HG02798 (cell line): ENCODE results near the gene SPSB3.

Experiments
- ATAC-seq: cut with Tn5 transposase; IDR thresholded peaks from one replicate; pipeline ENCODE4 v1.9.1; 2021; ENCODE audit warnings: mild to moderate bottlenecking; ENCODE audit not compliant: unreplicated experiment, poor library complexity

The SPSB3 gene

DNA sequence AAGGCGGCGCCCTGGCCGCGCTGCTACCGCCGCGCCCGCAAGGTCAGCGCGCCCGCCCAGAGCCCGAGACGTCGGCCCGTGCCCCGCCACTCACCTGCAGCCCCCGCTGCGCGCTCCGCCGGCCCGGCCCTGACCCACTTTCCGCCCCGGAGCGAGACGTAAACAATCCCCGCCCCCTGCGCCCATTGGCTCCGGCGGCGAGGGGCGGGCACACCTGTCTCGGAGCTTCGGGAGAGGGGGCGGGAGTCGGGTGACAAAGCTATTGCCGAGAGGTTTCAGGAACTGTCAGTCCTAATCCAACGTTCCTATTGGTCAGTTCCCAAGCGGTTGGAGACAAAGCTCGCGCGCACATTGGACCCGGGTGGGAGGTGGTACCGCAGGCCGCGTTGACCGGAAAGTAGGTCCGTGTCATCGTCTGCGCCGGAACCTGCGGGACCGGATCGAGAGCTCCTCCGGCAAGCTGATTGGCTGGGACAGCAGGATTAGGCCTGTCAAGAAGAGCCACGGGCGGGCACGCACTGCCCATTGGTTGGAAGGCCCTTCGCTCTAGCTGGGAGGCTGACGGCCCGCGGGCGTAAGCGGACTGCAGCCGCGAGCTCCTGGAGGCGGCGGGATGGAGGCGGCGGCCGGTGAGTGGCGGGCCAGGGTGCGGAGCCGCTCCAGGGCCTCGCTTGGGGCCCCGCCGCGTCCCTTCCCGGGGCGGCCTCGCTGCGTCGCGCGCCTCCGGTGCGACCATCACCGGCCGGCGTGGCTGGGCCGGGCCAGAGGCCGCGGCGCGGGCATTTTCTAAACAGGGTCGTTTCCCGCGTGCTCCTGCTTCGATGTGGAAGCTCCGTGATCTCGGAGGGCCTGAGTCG lies at the start of gene SPSB3, which contains the start of gene NUBP2:
SPSB3 (minus strand) TSS at position 164 of the 857 bp plus-strand sequence. CDS start 1,088 bp downstream, outside the sequence.
NUBP2 (plus strand) TSS at position 553 of the 857 bp plus-strand sequence; CDS start at position 614, 61 bp downstream.
- peak; percentile 88 for ATAC-seq

- no peak for ATAC-seq
These were observed 49.1 kb upstream of the SPSB3 start for GRCh38 chr16:1831186-1832075.

DNA sequence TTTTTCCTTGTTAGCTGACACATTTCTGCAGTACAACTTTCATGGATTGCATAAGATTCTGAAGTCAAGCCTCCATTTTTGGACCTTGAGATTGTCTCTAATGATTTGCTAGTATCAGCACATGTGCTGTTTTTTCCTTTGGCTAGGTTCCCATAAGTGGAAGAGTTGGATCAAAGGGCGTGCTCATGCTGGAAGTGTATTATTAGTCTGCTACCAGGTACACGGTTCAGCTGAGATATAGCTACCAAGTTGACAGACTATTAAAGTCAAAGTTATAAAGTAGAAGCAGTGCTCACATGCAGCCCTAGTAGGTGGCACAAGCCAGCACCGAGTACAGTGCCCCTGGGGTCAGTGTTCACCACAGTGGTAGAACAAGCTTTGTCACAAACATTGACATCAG lies 47.8 kb upstream of the SPSB3 start:
- no peak for ATAC-seq

DNA sequence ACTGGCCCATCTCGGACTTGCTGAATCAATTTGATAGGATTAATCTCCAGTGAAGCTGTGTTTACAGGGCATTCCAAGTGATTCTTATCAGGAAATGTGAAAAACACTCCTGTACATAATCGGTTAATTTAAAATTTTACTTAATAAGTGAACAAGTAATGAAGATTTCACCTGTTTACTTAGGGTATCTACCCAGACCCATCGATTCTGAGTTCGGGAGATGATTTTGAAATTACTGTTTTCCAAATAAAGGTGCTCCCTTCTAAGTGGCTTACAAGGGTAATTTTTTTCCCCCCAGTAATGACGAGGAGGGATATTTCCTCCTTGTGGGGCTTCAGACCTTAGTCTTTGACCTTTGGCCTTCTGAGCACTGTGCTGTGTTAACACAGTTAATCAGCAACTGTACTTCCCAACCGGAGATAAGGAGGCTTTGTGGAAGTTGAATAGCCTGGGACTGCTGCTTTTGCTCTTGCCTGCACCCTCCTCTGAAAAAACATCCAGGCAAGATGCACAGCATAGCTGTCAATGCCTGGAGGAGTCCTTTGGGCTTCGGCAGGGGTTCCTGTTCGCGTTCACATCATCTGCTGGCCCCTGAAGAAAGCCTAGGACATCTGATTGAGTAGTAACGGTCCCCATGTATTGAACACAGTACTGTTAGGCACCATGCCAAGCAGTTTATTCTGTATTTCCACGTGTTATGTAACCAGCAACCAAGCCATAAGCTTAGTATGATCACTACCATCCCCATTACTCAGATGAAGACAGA lies 46.5 kb upstream of the SPSB3 start:
- no peak for ATAC-seq

DNA sequence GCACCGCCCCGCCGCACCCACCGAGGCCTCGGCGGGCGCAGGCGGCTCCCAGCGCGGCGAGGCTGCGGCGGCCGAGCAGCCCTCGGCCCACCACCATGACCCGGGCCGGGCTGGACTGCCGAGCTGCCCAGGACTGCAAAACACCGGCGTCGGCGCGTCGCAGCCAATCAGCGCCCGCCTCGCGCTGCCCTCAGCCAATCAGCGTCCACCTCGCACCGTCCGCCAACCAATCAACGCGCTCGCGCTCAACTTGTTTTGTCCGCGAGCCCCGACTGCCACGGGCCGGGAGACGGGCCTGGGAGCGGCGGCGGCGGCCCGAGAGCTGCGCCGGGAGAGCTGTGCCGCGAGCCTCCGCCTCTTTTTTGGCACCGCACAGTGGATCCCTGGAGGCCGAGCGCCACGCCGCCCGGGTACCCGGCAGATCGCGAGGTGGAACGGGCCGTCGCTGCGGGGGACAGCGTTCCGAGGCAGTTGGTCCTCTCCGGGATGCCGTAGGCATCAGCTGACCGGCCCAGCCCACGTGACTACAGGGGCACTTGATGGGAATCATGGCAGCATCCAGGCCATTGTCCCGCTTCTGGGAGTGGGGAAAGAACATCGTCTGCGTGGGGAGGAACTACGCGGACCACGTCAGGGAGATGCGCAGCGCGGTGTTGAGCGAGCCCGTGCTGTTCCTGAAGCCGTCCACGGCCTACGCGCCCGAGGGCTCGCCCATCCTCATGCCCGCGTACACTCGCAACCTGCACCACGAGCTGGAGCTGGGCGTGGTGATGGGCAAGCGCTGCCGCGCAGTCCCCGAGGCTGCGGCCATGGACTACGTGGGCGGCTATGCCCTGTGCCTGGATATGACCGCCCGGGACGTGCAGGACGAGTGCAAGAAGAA lies 44.6 kb upstream of the SPSB3 start, which contains the start of the genes FAHD1 and HAGH:
FAHD1 (plus strand) TSS at position 516 of the 883 bp plus-strand sequence; CDS start at position 549, 33 bp downstream.
HAGH (minus strand) TSS at position 135 of the 883 bp plus-strand sequence; CDS start at position 97, 38 bp downstream.
- peak; percentile 91 for ATAC-seq

DNA sequence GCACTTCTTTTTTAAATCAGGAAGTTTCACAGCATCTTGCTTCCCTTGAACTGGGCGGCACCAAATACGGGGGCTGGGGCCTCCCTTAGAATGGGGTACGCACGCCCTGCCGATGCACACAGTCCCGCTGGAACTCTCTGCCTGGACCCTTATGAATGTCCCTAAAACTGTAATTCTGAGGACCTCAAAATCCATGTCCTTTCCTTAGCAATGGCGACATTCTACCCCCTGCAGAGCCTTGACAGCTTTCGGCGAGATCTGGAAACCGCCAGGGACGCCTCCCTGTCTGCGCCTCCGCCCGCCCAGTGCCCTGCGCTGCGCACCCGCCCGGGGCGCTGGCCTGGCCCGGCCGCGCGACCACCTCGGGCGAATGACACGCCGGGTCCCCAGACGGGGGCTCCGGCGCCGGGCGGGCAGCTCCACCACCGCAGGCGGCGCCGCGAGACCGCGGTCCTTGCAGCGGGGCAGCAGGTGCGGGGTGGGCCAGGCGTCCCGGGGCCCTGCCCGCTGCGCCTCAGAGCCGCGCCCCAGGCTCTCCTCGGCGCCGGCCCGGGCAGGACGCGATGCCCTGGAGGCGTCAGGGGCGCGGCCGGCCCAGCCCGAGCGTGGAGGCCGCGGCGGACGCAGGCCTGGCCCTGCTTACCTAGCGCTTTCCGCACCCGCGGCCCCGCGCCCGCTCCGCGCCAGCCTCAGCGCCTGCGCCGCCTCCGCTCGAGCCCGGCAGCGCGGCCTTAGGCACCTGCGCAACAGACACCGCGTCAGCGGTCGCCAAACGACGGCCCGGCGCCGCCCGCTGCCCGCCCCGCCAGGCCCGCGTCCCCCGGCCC lies 43.7 kb upstream of the SPSB3 start:
- peak; percentile 62 for ATAC-seq

- no peak for ATAC-seq
These were observed 43.1 kb upstream of the SPSB3 start for GRCh38 chr16:1825381-1825863.

DNA sequence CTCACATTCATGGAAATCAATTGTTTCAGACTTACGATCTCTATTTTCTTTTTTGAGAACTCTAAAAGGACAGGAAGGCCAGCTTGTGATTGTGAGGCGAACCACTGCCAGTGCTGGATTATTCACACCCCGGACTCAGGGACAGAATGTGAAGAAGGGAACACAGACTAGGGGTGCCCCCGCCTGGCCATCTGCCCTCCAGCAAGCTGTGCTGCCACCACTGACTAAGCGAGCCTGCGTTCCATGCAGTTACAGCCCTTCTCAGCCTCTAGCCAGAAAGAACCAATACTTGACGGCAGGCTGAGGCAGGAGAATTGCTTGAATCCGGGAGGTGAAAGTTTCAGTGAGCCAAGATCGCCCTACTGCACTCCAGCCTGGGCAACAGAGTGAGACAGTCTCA lies 41.5 kb upstream of the SPSB3 start:
- no peak for ATAC-seq

- ATAC-seq = no peak
These were observed 40.4 kb upstream of the SPSB3 start for GRCh38 chr16:1822801-1823200.

- no peak for ATAC-seq
These were observed 39.7 kb upstream of the SPSB3 start for GRCh38 chr16:1821861-1822611.

- no peak for ATAC-seq
These were observed 38.5 kb upstream of the SPSB3 start for GRCh38 chr16:1820946-1821290.

DNA sequence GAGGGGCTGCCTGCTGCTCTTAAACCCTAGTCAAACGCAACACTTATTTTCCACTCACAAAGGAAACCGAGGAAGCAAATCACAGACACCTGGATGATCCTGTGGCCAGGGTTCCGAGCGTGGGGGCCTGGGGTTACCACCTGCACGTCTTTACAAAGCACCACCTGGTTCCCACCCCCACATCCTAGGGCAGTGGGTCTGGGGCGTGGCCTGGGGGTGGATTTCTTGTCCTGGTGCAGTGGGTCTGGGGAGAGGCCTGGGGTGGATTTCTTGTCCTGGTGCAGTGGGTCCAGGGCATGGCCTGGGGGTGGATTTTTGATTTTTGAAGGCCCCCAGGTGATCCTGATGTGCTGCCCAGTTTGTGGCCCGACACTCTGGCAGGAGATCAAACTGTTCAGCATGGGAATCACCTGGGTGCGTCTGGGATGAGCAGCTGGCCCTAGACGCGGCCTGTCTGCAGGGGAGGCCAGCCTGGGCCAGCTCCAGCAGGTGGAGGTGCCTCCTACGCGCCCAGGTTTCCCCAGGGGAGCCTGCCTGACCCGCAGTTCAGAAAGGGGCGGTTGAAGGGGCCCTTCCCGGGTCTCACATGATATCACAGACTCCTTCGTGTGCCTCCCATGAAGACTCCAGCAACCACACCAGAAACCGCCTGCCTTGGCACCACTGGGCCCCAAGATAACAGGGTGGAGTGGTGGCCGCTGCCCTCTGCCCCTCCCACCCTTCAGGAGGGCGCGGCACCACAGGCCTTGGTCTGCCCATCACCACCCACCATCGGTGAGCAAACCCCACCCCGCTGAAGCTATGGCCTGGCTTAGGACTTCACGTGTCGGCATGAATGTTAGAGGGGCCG lies 38.0 kb upstream of the SPSB3 start:
- no peak for ATAC-seq

DNA sequence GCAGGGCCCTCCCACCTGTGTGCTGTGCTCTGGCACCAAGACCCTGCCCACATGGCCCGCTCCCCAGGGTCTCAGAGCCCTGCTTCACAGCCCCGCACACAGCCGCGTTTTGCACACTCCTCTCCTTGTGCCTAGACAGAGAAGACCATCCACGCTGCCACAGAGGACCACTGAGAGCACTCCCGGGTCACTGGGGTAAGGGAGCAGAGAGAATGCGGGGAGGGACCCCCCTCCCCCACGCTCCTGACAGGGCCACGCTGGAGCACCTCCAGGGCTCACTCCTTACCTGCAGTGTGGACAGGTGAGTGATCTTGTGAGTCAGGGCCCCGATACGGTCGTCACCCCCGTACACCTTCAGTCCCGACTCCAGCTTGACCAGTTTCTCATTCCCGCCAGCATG lies 37.2 kb upstream of the SPSB3 start:
- ATAC-seq = no peak

- no peak for ATAC-seq
These were observed 36.6 kb upstream of the SPSB3 start for GRCh38 chr16:1818873-1819525.

- ATAC-seq = no peak
These were observed 36.0 kb upstream of the SPSB3 start for GRCh38 chr16:1818204-1818872.

DNA sequence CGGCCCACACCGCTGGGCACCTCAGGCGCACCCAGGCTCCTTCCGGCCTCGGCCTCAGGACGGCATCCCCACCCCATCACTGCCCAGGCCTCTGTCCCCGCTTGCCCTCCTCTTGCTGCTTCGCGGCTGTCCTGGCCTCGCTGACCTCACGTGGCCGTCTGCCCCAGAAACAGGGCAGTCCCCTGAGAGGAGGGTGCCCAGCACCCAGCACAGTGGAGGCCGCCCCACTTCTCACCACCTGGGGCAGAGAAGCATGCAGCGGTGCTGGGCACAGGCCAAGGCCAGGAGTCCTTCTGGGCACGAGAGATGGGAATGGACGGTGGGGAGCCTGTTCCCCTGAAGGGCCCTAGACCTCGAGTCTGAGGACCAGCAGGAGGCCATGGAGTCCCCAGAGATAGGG lies 35.3 kb upstream of the SPSB3 start:
- no peak for ATAC-seq
